ENCODE data around the gene DCX. TPM values are rescaled to one million over a fixed set of nuclear protein-coding genes. Genes with fewer than 3 reads are reported as not detected.

The DCX gene
- total RNA-seq = not detected

DNA sequence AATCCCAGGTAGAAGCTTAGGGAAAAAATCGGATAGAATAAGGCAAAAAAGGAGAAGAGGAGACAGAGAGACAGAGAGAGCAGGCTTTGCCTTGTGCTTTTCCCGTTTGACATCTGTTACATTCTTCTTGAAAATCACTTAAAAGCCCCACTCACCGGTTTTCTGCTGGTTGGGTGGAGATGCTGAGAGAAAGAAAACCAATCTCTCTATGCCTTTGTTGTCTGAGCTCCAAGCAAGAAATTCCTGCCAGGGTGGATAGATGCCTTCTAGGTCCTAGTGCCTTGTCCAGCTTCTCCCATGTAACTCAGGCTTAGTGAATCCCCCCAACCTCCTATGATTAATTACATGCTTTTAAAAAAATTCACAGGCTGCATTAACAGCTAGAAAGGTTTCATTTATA, at the start of gene DCX:
Gene DCX, minus strand, starts transcription at position 210 of the 400 bp plus-strand sequence. CDS start 1,794 bp downstream, outside the sequence.
- no peak within 1 kb of the TSS for H3K4me3 ChIP-seq
- H3K27ac ChIP-seq = no peak within 1 kb of the TSS
- in situ Hi-C loops (cut with MboI; ENCODE audit: low pct_ligation_motif_present in 1 of 4, low pct_unique_long_range_greater_than_20kb in 1 of 4, low sequenced_read_pairs in 3 of 4) = no loop called here

GRCh38 chrX:111460607-111461006, 48.6 kb upstream of the DCX start:
- in situ Hi-C loops (cut with MboI; ENCODE audit: low pct_ligation_motif_present in 1 of 4, low pct_unique_long_range_greater_than_20kb in 1 of 4, low sequenced_read_pairs in 3 of 4) = no loop called here
- no peak for DNase-seq

More for the DNA sequence above, at the start of gene DCX:
- WGBS, 2 donors (ENCODE audit: low coverage in 1 of 2) = 12 to 25% methylated on average over 3 of the region's 3 CpGs
- Histone ChIP-seq H3K9me3 (no peaks in the 10 kb centered on the region), H3K36me3 (no peaks in the 10 kb centered on the region), H3K27me3 (no peaks in the 10 kb centered on the region), H3K4me1 (no peaks in the 10 kb centered on the region)
- no peak for TF ChIP-seq POLR2AphosphoS5 (IDR thresholded peaks at IDR 0.05)
- no peak for TF ChIP-seq EP300 (IDR thresholded peaks at IDR 0.05; ENCODE audit: low read depth)
- TF ChIP-seq POLR2A (IDR thresholded peaks at IDR 0.05) = no peak
- TF ChIP-seq, protein P1, sequence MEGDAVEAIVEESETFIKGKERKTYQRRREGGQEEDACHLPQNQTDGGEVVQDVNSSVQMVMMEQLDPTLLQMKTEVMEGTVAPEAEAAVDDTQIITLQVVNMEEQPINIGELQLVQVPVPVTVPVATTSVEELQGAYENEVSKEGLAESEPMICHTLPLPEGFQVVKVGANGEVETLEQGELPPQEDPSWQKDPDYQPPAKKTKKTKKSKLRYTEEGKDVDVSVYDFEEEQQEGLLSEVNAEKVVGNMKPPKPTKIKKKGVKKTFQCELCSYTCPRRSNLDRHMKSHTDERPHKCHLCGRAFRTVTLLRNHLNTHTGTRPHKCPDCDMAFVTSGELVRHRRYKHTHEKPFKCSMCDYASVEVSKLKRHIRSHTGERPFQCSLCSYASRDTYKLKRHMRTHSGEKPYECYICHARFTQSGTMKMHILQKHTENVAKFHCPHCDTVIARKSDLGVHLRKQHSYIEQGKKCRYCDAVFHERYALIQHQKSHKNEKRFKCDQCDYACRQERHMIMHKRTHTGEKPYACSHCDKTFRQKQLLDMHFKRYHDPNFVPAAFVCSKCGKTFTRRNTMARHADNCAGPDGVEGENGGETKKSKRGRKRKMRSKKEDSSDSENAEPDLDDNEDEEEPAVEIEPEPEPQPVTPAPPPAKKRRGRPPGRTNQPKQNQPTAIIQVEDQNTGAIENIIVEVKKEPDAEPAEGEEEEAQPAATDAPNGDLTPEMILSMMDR (IDR thresholded peaks at IDR 0.05) = no peak
- intact Hi-C loops (cut with DNase I; ENCODE audit: low total_unique reads) = no loop called here
- no peak for DNase-seq

DNA sequence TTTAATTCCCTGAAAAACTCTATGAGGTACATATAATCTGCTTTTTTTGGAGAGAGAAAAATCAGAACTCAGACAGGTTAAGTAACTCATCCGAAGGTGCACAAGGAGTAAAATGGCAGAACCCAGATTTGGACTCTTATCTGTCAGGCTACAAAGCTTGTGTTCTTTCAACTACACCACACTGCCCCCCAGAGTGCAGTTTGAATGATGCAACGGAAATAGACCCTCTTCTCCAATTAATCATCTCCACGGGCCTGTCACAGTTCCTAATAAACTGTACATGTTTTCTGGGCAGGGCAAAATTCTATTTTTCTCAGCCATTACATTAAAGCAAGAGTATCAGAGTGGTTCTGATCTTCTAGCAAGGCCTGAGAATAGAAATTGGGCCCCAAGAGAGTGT, 35.3 kb upstream of the DCX start:
- intact Hi-C loops (cut with DNase I; ENCODE audit: low total_unique reads) = loop anchor here (5.0 kb wide), 1 partner anchor 995 kb away; no protein-coding TSS in a partner anchor
- H3K27me3 ChIP-seq = no peaks in the 10 kb centered on the region
- no peak overlapping the region for H3K4me3 ChIP-seq
- no peak overlapping the region for H3K27ac ChIP-seq
- H3K9me3 ChIP-seq = no peaks in the 10 kb centered on the region
- H3K36me3 ChIP-seq = no peaks in the 10 kb centered on the region
- no peak for DNase-seq
- WGBS, 2 donors (ENCODE audit: low coverage in 1 of 2) = 21% methylated on average over 3 of the region's 3 CpGs; no CpG with 5 or more reads in 1 of the 2 donors
- in situ Hi-C loops (cut with MboI; ENCODE audit: low pct_ligation_motif_present in 1 of 4, low pct_unique_long_range_greater_than_20kb in 1 of 4, low sequenced_read_pairs in 3 of 4) = no loop called here
- TF ChIP-seq POLR2AphosphoS5 (IDR thresholded peaks at IDR 0.05) (no peak), POLR2A (IDR thresholded peaks at IDR 0.05) (no peak), EP300 (IDR thresholded peaks at IDR 0.05; ENCODE audit: low read depth) (no peak)
- TF ChIP-seq, protein P1 (IDR thresholded peaks at IDR 0.05) = no peak
- H3K4me1 ChIP-seq = no peaks in the 10 kb centered on the region

More at GRCh38 chrX:111460607-111461006, 48.6 kb upstream of the DCX start:
- Histone ChIP-seq H3K27me3 (no peaks in the 10 kb centered on the region), H3K36me3 (no peaks in the 10 kb centered on the region), H3K27ac (no peak overlapping the region), H3K4me1 (no peaks in the 10 kb centered on the region), H3K9me3 (no peaks in the 10 kb centered on the region), H3K4me3 (no peak overlapping the region)
- TF ChIP-seq, protein P1 (IDR thresholded peaks at IDR 0.05) = no peak
- TF ChIP-seq POLR2AphosphoS5 (IDR thresholded peaks at IDR 0.05) = no peak
- TF ChIP-seq EP300 (IDR thresholded peaks at IDR 0.05; ENCODE audit: low read depth) = no peak
- TF ChIP-seq POLR2A (IDR thresholded peaks at IDR 0.05) = no peak
- intact Hi-C loops (cut with DNase I; ENCODE audit: low total_unique reads) = no loop called here

DNA sequence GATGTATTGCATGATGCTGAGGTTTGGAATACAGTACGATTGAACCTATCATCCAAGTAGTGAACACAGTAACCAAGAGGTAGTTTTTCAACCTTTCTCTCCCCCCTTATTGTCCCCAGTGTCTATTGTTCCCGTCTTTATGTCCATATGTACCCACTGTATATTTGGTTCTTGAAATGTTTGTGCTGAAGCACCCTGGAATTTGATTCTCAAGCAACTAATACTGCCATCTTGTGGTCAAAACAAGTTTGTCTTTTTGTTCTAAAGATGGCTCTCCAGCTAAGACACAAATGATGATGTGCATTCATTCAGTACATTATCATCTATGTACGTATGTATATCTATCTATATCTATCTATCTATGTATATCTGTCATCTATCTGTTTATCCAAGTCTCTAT, 33.5 kb upstream of the DCX start:
- H3K4me1 ChIP-seq = no peaks in the 10 kb centered on the region
- in situ Hi-C loops (cut with MboI; ENCODE audit: low pct_ligation_motif_present in 1 of 4, low pct_unique_long_range_greater_than_20kb in 1 of 4, low sequenced_read_pairs in 3 of 4) = no loop called here
- H3K27me3 ChIP-seq = no peaks in the 10 kb centered on the region
- no peaks in the 10 kb centered on the region for H3K9me3 ChIP-seq
- TF ChIP-seq, protein P1 (IDR thresholded peaks at IDR 0.05) = peak; percentile 9 to 57 (median 31)
- TF ChIP-seq EP300 (IDR thresholded peaks at IDR 0.05; ENCODE audit: low read depth) (no peak), POLR2AphosphoS5 (IDR thresholded peaks at IDR 0.05) (no peak), POLR2A (IDR thresholded peaks at IDR 0.05) (no peak)
- no peak overlapping the region for H3K4me3 ChIP-seq
- no peaks in the 10 kb centered on the region for H3K36me3 ChIP-seq
- DNase-seq = no peak
- WGBS, 2 donors (ENCODE audit: low coverage in 1 of 2) = 14 to 28% methylated on average over 1 to 3 of the region's 3 CpGs
- intact Hi-C loops (cut with DNase I; ENCODE audit: low total_unique reads) = loop anchor here (5.0 kb wide), 1 partner anchor 993 kb away; no protein-coding TSS in a partner anchor
- no peak overlapping the region for H3K27ac ChIP-seq
